SU-DHL-6 (cell line): Measurements from ENCODE around the gene PTCH1.

Experiments used
- H2AFZ ChIP-seq: fragments of 200-600 bp; sonication (generic); 2 replicates; pipeline ENCODE4 v1.6.1; 2014; ENCODE audit warnings: low read depth, mild to moderate bottlenecking, moderate library complexity, mixed read lengths, antibody characterized with exemption, low read length; ENCODE audit not compliant: severe bottlenecking
- H3F3A ChIP-seq: fragments of 200-600 bp; shearing (Covaris generic); 2 replicates; pipeline ENCODE4 v1.6.0; 2016; ENCODE audit warnings: antibody characterized with exemption, mild to moderate bottlenecking; ENCODE audit not compliant: insufficient read depth
- H3K27ac ChIP-seq: fragments of 200-600 bp; sonication (generic); 2 replicates; pipeline ENCODE4 v1.5.1; 2016; ENCODE audit warnings: low read depth, mild to moderate bottlenecking, low read length, moderate library complexity, mixed read lengths
- H3K27me3 ChIP-seq: fragments of 200-600 bp; sonication (generic), shearing (Covaris generic); 2 replicates; pipeline ENCODE4 v1.6.0; 2014; ENCODE audit warnings: mild to moderate bottlenecking, low read length
- H3K36me3 ChIP-seq: fragments of 200-600 bp; sonication (generic); 2 replicates; pipeline ENCODE4 v1.6.1; 2014; ENCODE audit warnings: mild to moderate bottlenecking, low read length, mixed read lengths
- H3K4me2 ChIP-seq: fragments of 300-600, 200-600 bp; shearing (Covaris generic), sonication (generic); 2 replicates; pipeline ENCODE4 v1.6.0; 2014; ENCODE audit warnings: low read length, low read depth, mild to moderate bottlenecking; ENCODE audit not compliant: poor library complexity, severe bottlenecking
- H3K4me3 ChIP-seq: fragments of 200-600 bp; sonication (generic); 2 replicates; pipeline ENCODE4 v1.5.1; 2014; ENCODE audit warnings: antibody characterized with exemption, low read length, mild to moderate bottlenecking, mixed read lengths; ENCODE audit not compliant: insufficient read depth, poor library complexity, severe bottlenecking
- H3K79me2 ChIP-seq: fragments of 200-600 bp; sonication (generic); 2 replicates; pipeline ENCODE4 v1.6.1; 2014; ENCODE audit warnings: mild to moderate bottlenecking, low read length, moderate library complexity; ENCODE audit not compliant: insufficient read depth
- H3K9ac ChIP-seq: fragments of 200-600 bp; sonication (generic); 2 replicates; pipeline ENCODE4 v1.7.0; 2014; ENCODE audit warnings: mild to moderate bottlenecking, low read length
- H3K9me2 ChIP-seq: fragments of 200-600 bp; sonication (generic); replicated peaks from 2 replicates; pipeline ENCODE4 v1.6.1; 2014; ENCODE audit warnings: low read length; ENCODE audit not compliant: insufficient read depth
- H3K9me3 ChIP-seq: fragments of 200-600 bp; sonication (generic); 2 replicates; pipeline ENCODE4 v1.6.1; 2014; ENCODE audit warnings: low read length, mixed read lengths; ENCODE audit not compliant: insufficient read depth
- H4K20me1 ChIP-seq: fragments of 200-600 bp; sonication (generic); 2 replicates; pipeline ENCODE4 v1.6.1; 2014; ENCODE audit warnings: low read depth, mild to moderate bottlenecking, antibody characterized with exemption, low read length, moderate library complexity, mixed read lengths
- CTCF ChIP-seq: fragments of 200-600 bp; sonication (generic); IDR thresholded peaks from one replicate; pipeline ENCODE4 v1.5.1; 2017; ENCODE audit warnings: antibody characterized with exemption, mild to moderate bottlenecking, low read length, moderate library complexity; ENCODE audit not compliant: insufficient read depth, poor library complexity, severe bottlenecking
- EZH2phosphoT487 ChIP-seq: fragments of 200-600 bp; sonication (generic), shearing (Covaris generic); conservative IDR thresholded peaks from 2 replicates; pipeline ENCODE4 v1.6.1; 2018; ENCODE audit warnings: mild to moderate bottlenecking, antibody characterized with exemption, low read length, moderate library complexity, mixed read lengths

Gene PTCH1

GRCh38 chr9:95444160-95444559 lies 72.6 kb downstream of the PTCH1 start:
- Histone ChIP-seq H3K79me2 (no peaks in the 10 kb centered on the region), H3K4me2 (no peak overlapping the region), H3K27ac (no peak overlapping the region), H3K36me3 (no peaks in the 10 kb centered on the region; the same call in 1 of the 2 replicates), H2AFZ (no peak overlapping the region), H3K4me3 (no peak overlapping the region), H3K9me3 (no peaks in the 10 kb centered on the region), H3K9ac (no peak overlapping the region), H3K9me2 (no peaks in the 10 kb centered on the region), H4K20me1 (no peaks in the 10 kb centered on the region), H3F3A (0 out of 2 replicates have a peak, but pooled peaks cover 3% of the 10 kb centered on the region), H3K27me3 (no peaks in the 10 kb centered on the region)
- TF ChIP-seq EZH2phosphoT487, result no peak
- TF ChIP-seq CTCF, result no peak

GRCh38 chr9:95443301-95443700 lies 73.5 kb downstream of the PTCH1 start:
- Histone ChIP-seq H3K9ac (no peak overlapping the region), H2AFZ (no peak overlapping the region), H4K20me1 (no peaks in the 10 kb centered on the region), H3K27me3 (no peaks in the 10 kb centered on the region), H3F3A (0 out of 2 replicates have a peak, but pooled peaks cover 3% of the 10 kb centered on the region), H3K36me3 (no peaks in the 10 kb centered on the region; the same call in 1 of the 2 replicates), H3K4me3 (no peak overlapping the region), H3K9me3 (no peaks in the 10 kb centered on the region), H3K4me2 (no peak overlapping the region), H3K27ac (no peak overlapping the region), H3K9me2 (no peaks in the 10 kb centered on the region), H3K79me2 (no peaks in the 10 kb centered on the region)
- no peak for TF ChIP-seq EZH2phosphoT487
- no peak for TF ChIP-seq CTCF

- Histone ChIP-seq H3K36me3 (no peaks in the 10 kb centered on the region; the same call in 1 of the 2 replicates), H3K9ac (no peak overlapping the region), H2AFZ (no peak overlapping the region), H3K79me2 (no peaks in the 10 kb centered on the region), H3K4me2 (no peak overlapping the region), H3F3A (0 out of 2 replicates have a peak, but pooled peaks cover 3% of the 10 kb centered on the region), H3K4me3 (no peak overlapping the region), H3K9me3 (no peaks in the 10 kb centered on the region), H3K27ac (no peak overlapping the region), H3K9me2 (no peaks in the 10 kb centered on the region), H4K20me1 (no peaks in the 10 kb centered on the region), H3K27me3 (no peaks in the 10 kb centered on the region)
- TF ChIP-seq EZH2phosphoT487 (no peak), CTCF (no peak)
Observed at GRCh38 chr9:95441081-95441480, 75.7 kb downstream of the PTCH1 start.

GRCh38 chr9:95440447-95440846 lies 76.3 kb downstream of the PTCH1 start:
- no peak overlapping the region for H3K4me3 ChIP-seq
- H3K36me3 ChIP-seq, result no peaks in the 10 kb centered on the region; the same call in 1 of the 2 replicates
- no peak overlapping the region for H3K9ac ChIP-seq
- no peaks in the 10 kb centered on the region for H3K27me3 ChIP-seq
- no peak overlapping the region for H3K27ac ChIP-seq
- H3K9me2 ChIP-seq, result no peaks in the 10 kb centered on the region
- H4K20me1 ChIP-seq, result no peaks in the 10 kb centered on the region
- no peaks in the 10 kb centered on the region for H3K9me3 ChIP-seq
- H3K79me2 ChIP-seq, result no peaks in the 10 kb centered on the region
- H2AFZ ChIP-seq, result no peak overlapping the region
- TF ChIP-seq CTCF, result no peak
- no peak for TF ChIP-seq EZH2phosphoT487
- H3F3A ChIP-seq, result 0 out of 2 replicates have a peak, but pooled peaks cover 3% of the 10 kb centered on the region
- no peak overlapping the region for H3K4me2 ChIP-seq
